Liver (tissue), 9 donors: ENCODE measurements around the gene BICDL2. TPM values are rescaled to one million over a fixed set of nuclear protein-coding genes. Genes with fewer than 3 reads are reported as not detected.

Experiments used
- DNase-seq: peaks from one replicate; pipeline ENCODE4 v3.0.0-alpha.2; 2017; ENCODE audit warnings: low spot score
- H3K27ac ChIP-seq, 2 donors: one replicate each; pipeline ENCODE4 v1.7.0; 2013; ENCODE audit warnings: inconsistent platforms in 2 of 2, low read length in 2 of 2, control low read depth in 1 of 2, low read depth in 1 of 2, mild to moderate bottlenecking in 1 of 2
- H3K27me3 ChIP-seq, 4 donors: one replicate each; pipeline versions ENCODE4 v1.6.1 to v1.7.0; 2013; ENCODE audit warnings: low read length in 3 of 4, inconsistent platforms in 1 of 4, mild to moderate bottlenecking in 1 of 4, moderate library complexity in 1 of 4; ENCODE audit not compliant: control insufficient read depth in 4 of 4, insufficient read depth in 4 of 4
- H3K36me3 ChIP-seq, 4 donors: one replicate each; pipeline versions ENCODE4 v1.6.1 to v1.7.0; 2013; ENCODE audit warnings: low read length in 3 of 4, mild to moderate bottlenecking in 3 of 4, low read depth in 1 of 4, moderate library complexity in 1 of 4; ENCODE audit not compliant: control insufficient read depth in 4 of 4, insufficient read depth in 3 of 4
- H3K4me1 ChIP-seq, 4 donors: one replicate each; pipeline versions ENCODE4 v1.6.1 to v1.7.0; 2013; ENCODE audit warnings: low read length in 3 of 4, mild to moderate bottlenecking in 3 of 4, moderate library complexity in 1 of 4; ENCODE audit not compliant: control insufficient read depth in 4 of 4, insufficient read depth in 4 of 4
- H3K4me3 ChIP-seq, 3 donors: one replicate each; pipeline versions ENCODE4 v1.6.1 to v1.7.0; 2013; ENCODE audit warnings: low read length in 3 of 3, control low read depth in 1 of 3, low read depth in 1 of 3, mild to moderate bottlenecking in 1 of 3
- H3K9ac ChIP-seq, 2 donors: one replicate each; pipeline ENCODE4 v1.7.0; 2013; ENCODE audit warnings: low read length in 2 of 2, mild to moderate bottlenecking in 2 of 2, moderate library complexity in 2 of 2, control low read depth in 1 of 2, low read depth in 1 of 2
- H3K9me3 ChIP-seq, 4 donors: one replicate each; pipeline versions ENCODE4 v1.6.1 to v1.7.0; 2013; ENCODE audit warnings: low read length in 3 of 4; ENCODE audit not compliant: control insufficient read depth in 4 of 4
- ATF3 ChIP-seq: IDR thresholded peaks from 2 replicates; pipeline ENCODE4 v1.6.1; 2016; ENCODE audit warnings: antibody characterized with exemption
- CTCF ChIP-seq: fragments of 150-350 bp; IDR thresholded peaks from 2 replicates; pipeline ENCODE4 v1.5.1; 2017; ENCODE audit warnings: improper control_type of control experiment, low read depth, low read length; ENCODE audit not compliant: missing input control
- FOXA1 ChIP-seq: IDR thresholded peaks from 2 replicates; pipeline ENCODE4 v1.6.1; 2016; ENCODE audit warnings: antibody characterized with exemption
- GABPA ChIP-seq, 2 donors: IDR thresholded peaks in 1 of 2; conservative IDR thresholded peaks in 1 of 2; 2 replicates each; pipeline ENCODE4 v1.6.1; 2016; ENCODE audit warnings: antibody characterized with exemption in 2 of 2, mild to moderate bottlenecking in 1 of 2, moderate library complexity in 1 of 2
- HNF4G ChIP-seq: IDR thresholded peaks from 2 replicates; pipeline ENCODE4 v1.6.1; 2016; ENCODE audit warnings: antibody characterized with exemption
- REST ChIP-seq: IDR thresholded peaks from 2 replicates; pipeline ENCODE4 v1.6.1; 2016; ENCODE audit warnings: antibody characterized with exemption, mild to moderate bottlenecking
- RXRA ChIP-seq, 2 donors: IDR thresholded peaks; 2 replicates each; pipeline ENCODE4 v1.6.1; 2017 to 2018; ENCODE audit warnings: antibody characterized with exemption in 2 of 2, mild to moderate bottlenecking in 1 of 2
- TAF1 ChIP-seq: conservative IDR thresholded peaks from 2 replicates; pipeline ENCODE4 v1.6.1; 2016; ENCODE audit warnings: antibody characterized with exemption, mild to moderate bottlenecking
- ZBTB33 ChIP-seq: IDR thresholded peaks from 2 replicates; pipeline ENCODE4 v1.6.1; 2016; ENCODE audit warnings: antibody characterized with exemption
- whole genome bisulfite sequencing: extraction: QIAGEN DNeasy Blood & Tissue Kit; methylation state at CpG from one replicate; pipeline ENCODE4 v1.1.7; 2013; 5-methylcytosine and 5-hydroxymethylcytosine counted together
- polyA plus RNA-seq, 2 donors: library from polyadenylated mRNA; stranded (reverse) in 1 of 2; unstranded in 1 of 2; fragments of 200-250 nt in 1 of 2; fragments of >200 nt in 1 of 2; fragmentation: Nextera tagmentation in 1 of 2; extraction: Ambion mirVana in 1 of 2; gene quantifications; one replicate each; pipeline versions ENCODE4 v1.2.1 to v1.2.3, GENCODE V29; 2013 to 2015
- total RNA-seq, 2 donors: library from RNA; depleted of rRNA; stranded (reverse); fragments of >200 nt; gene quantifications; one replicate each; pipeline ENCODE4 v1.2.3, GENCODE V29; 2014
- donor health status: healthy.
- donor health status: healthy.
- donor health status: healthy.
- donor health status: healthy.
- donor health status: healthy.

BICDL2 gene
- total and polyA plus RNA-seq, 4 donors: 0.15 to 0.59 (median 0.33) TPM; not detected in 1

- no peak for TF ChIP-seq ZBTB33
Observed at GRCh38 chr16:3044708-3045107, 8.0 kb upstream of the BICDL2 start (continued).

- no peak for DNase-seq
- Histone ChIP-seq H3K4me3 (no peak overlapping the region), H3K27me3 (peaks cover 0 to 8% (median 3%) of the 10 kb centered on the region in 4 donors), H3K4me1 (peaks cover 0 to 14% (median 5%) of the 10 kb centered on the region in 4 donors), H3K9me3 (no peaks in the 10 kb centered on the region), H3K36me3 (no peaks in the 10 kb centered on the region), H3K9ac (no peak overlapping the region), H3K27ac (no peak overlapping the region)
- WGBS: 84% methylated on average over 3 of the region's 3 CpGs
- no peak for TF ChIP-seq HNF4G
- no peak for TF ChIP-seq ATF3
- no peak for TF ChIP-seq GABPA (IDR thresholded peaks at IDR 0.05 in 1 of 2, conservative IDR thresholded peaks at IDR 0.05 in 1 of 2)
- TF ChIP-seq FOXA1: no peak
- TF ChIP-seq CTCF: no peak
- no peak for TF ChIP-seq REST
Observed at GRCh38 chr16:3042376-3042775, 5.6 kb upstream of the BICDL2 start.

GRCh38 chr16:3038896-3039295 lies 2.2 kb upstream of the BICDL2 start:
- Histone ChIP-seq H3K27ac (no peak overlapping the region), H3K9me3 (no peaks in the 10 kb centered on the region), H3K4me1 (peaks cover 0 to 4% (median 0%) of the 10 kb centered on the region in 4 donors), H3K9ac (no peak overlapping the region), H3K4me3 (no peak overlapping the region), H3K36me3 (no peaks in the 10 kb centered on the region), H3K27me3 (peaks cover 0 to 8% (median 7%) of the 10 kb centered on the region in 4 donors)
- DNase-seq: no peak
- WGBS: 73% methylated on average over 5 of the region's 5 CpGs
- no peak for TF ChIP-seq GABPA (IDR thresholded peaks at IDR 0.05 in 1 of 2, conservative IDR thresholded peaks at IDR 0.05 in 1 of 2)
- TF ChIP-seq TAF1: no peak
- TF ChIP-seq RXRA (IDR thresholded peaks at IDR 0.05): no peak
